Gastroesophageal sphincter (tissue), 3 donors: ENCODE results near the gene SLC7A14.

ENCODE experiments used
- POLR2AphosphoS5 ChIP-seq: sonication (generic); formaldehyde crosslinking; IDR thresholded peaks from one replicate; pipeline ENCODE4 v1.6.1; 2017; ENCODE audit warnings: antibody characterized with exemption
- TF ChIP-seq, protein P1 (sequence below), 4 experiments: fragments of 200-600 bp in 2 of 4; fragments of 450-650 bp in 2 of 4; sonication (generic) in 1 of 4; IDR thresholded peaks; one replicate each; pipeline ENCODE4 v1.5.1; 2017 to 2019; ENCODE audit warnings: antibody characterized with exemption in 4 of 4, mild to moderate bottlenecking in 2 of 4, moderate library complexity in 2 of 4

DNA sequence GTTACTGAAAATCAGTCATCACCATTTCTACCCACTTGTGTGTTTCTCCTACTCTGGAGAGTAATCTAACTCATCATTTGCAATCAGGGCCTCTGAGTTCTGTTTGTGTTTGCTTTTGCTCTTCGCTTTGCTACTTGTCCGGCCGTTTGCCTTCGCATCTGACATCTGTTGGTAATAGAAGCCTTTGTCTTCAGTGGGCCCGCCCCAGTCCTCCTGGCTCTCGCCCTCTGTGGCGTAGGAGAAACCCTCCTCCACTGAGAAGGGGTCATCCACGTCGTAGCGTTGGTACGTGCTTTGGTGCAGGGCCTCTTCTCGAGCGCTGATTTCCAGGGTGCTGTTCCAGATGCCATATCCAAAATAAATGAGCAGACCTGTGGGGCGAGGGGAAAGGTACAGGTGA lies 118.9 kb downstream of the SLC7A14 start:
- TF ChIP-seq, protein P1, sequence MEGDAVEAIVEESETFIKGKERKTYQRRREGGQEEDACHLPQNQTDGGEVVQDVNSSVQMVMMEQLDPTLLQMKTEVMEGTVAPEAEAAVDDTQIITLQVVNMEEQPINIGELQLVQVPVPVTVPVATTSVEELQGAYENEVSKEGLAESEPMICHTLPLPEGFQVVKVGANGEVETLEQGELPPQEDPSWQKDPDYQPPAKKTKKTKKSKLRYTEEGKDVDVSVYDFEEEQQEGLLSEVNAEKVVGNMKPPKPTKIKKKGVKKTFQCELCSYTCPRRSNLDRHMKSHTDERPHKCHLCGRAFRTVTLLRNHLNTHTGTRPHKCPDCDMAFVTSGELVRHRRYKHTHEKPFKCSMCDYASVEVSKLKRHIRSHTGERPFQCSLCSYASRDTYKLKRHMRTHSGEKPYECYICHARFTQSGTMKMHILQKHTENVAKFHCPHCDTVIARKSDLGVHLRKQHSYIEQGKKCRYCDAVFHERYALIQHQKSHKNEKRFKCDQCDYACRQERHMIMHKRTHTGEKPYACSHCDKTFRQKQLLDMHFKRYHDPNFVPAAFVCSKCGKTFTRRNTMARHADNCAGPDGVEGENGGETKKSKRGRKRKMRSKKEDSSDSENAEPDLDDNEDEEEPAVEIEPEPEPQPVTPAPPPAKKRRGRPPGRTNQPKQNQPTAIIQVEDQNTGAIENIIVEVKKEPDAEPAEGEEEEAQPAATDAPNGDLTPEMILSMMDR (IDR thresholded peaks at IDR 0.05), result no peak
- no peak for TF ChIP-seq POLR2AphosphoS5
